Mesenteric fat pad (tissue), 1 donor: ENCODE results near the gene MAN1B1. TPM values are rescaled to one million over a fixed set of nuclear protein-coding genes. Genes with fewer than 3 reads are reported as not detected.

Experiments
- total RNA-seq: library from RNA; stranded (reverse); fragmentation: NEBNext Ultra II Directional; extraction: Animal tissue kit (Norgen Biotek cat#: 25700); gene quantifications from one replicate; pipeline ENCODE4 v1.2.1, GENCODE V29; 2021
- donor health status: DM: yes; HTN: yes; CAD: no.

Gene MAN1B1
- total RNA-seq, 1 donor from 2014 or later = 33.0 TPM

Other genes with a start within 250 kb of the MAN1B1 start
- 1.00 TPM for gene AJM1, start 244.5 kb upstream of the MAN1B1 start, total RNA-seq
- gene PHPT1, start 237.6 kb upstream of the MAN1B1 start, total RNA-seq = 89.6 TPM
- 1.6 TPM for gene MAMDC4, start 234.6 kb upstream of the MAN1B1 start, total RNA-seq
- 215 TPM for gene EDF1, start 220.7 kb upstream of the MAN1B1 start, total RNA-seq
- 8.8 TPM for gene TRAF2, start 200.5 kb upstream of the MAN1B1 start, total RNA-seq
- 95.2 TPM for gene FBXW5, start 142.2 kb upstream of the MAN1B1 start, total RNA-seq
- gene C8G, start 141.7 kb upstream of the MAN1B1 start, total RNA-seq = not detected
- not detected for gene LCN12, start 134.7 kb upstream of the MAN1B1 start, total RNA-seq
- gene PTGDS, start 109.5 kb upstream of the MAN1B1 start, total RNA-seq = 249 TPM
- gene LCNL1, start 104.0 kb upstream of the MAN1B1 start, total RNA-seq = 0.71 TPM
- 29.4 TPM for gene PAXX, start 94.6 kb upstream of the MAN1B1 start, total RNA-seq
- 1.6 TPM for gene CLIC3, start 90.4 kb upstream of the MAN1B1 start, total RNA-seq
- gene ABCA2, start 58.7 kb upstream of the MAN1B1 start, total RNA-seq = 47.2 TPM
- gene FUT7, start 54.9 kb upstream of the MAN1B1 start, total RNA-seq = 0.55 TPM
- 95.3 TPM for gene NPDC1, start 40.8 kb upstream of the MAN1B1 start, total RNA-seq
- not detected for gene ENTPD2, start 32.9 kb upstream of the MAN1B1 start, total RNA-seq
- gene SAPCD2, start 16.4 kb upstream of the MAN1B1 start, total RNA-seq = 0.42 TPM
- gene UAP1L1, start 9.5 kb upstream of the MAN1B1 start, total RNA-seq = 28.1 TPM
- gene DPP7, start 27.7 kb downstream of the MAN1B1 start, total RNA-seq = 150 TPM
- not detected for gene GRIN1, start 52.2 kb downstream of the MAN1B1 start, total RNA-seq
- gene LRRC26, start 83.1 kb downstream of the MAN1B1 start, total RNA-seq = not detected
- gene TMEM210, start 85.1 kb downstream of the MAN1B1 start, total RNA-seq = not detected
- gene ANAPC2, start 101.6 kb downstream of the MAN1B1 start, total RNA-seq = 39.3 TPM
- 53.3 TPM for gene SSNA1, start 101.7 kb downstream of the MAN1B1 start, total RNA-seq
- gene TPRN, start 113.8 kb downstream of the MAN1B1 start, total RNA-seq = 5.1 TPM
- gene TMEM203, start 118.7 kb downstream of the MAN1B1 start, total RNA-seq = 24.8 TPM
- 10.4 TPM for gene NDOR1, start 118.7 kb downstream of the MAN1B1 start, total RNA-seq
- gene RNF208, start 135.3 kb downstream of the MAN1B1 start, total RNA-seq = 5.9 TPM
- 0.42 TPM for gene CYSRT1, start 138.2 kb downstream of the MAN1B1 start, total RNA-seq
- not detected for gene RNF224, start 140.5 kb downstream of the MAN1B1 start, total RNA-seq
- not detected for gene SLC34A3, start 143.9 kb downstream of the MAN1B1 start, total RNA-seq
- 298 TPM for gene TUBB4B, start 154.3 kb downstream of the MAN1B1 start, total RNA-seq
- gene STPG3, start 164.3 kb downstream of the MAN1B1 start, total RNA-seq = not detected
- 39.2 TPM for gene NELFB, start 168.3 kb downstream of the MAN1B1 start, total RNA-seq
- 9.2 TPM for gene TOR4A, start 190.7 kb downstream of the MAN1B1 start, total RNA-seq
- 16.3 TPM for gene NRARP, start 215.3 kb downstream of the MAN1B1 start, total RNA-seq